A673 (cell line): ENCODE results near the gene SPDYC.
"Not testable (repeated sequence)": the region's sequence is repeated elsewhere in the genome, so short reads cannot be mapped to it uniquely, and the experiment has no call there.

Source experiments
- EZH2 ChIP-seq: fragments of 200-600 bp; sonication (generic); IDR thresholded peaks from 2 replicates; pipeline ENCODE4 v1.6.1; 2017; ENCODE audit warnings: borderline replicate concordance, low read depth, mild to moderate bottlenecking, mixed read lengths, antibody characterized with exemption, low read length; ENCODE audit not compliant: poor library complexity, severe bottlenecking
- TF ChIP-seq, protein P1 (sequence below): fragments of 300-800, 200-600 bp; sonication (generic); conservative IDR thresholded peaks from 2 replicates; pipeline ENCODE4 v1.5.1; 2017; ENCODE audit warnings: low read depth, mild to moderate bottlenecking, antibody characterized with exemption, low read length, moderate library complexity, mixed read lengths

DNA sequence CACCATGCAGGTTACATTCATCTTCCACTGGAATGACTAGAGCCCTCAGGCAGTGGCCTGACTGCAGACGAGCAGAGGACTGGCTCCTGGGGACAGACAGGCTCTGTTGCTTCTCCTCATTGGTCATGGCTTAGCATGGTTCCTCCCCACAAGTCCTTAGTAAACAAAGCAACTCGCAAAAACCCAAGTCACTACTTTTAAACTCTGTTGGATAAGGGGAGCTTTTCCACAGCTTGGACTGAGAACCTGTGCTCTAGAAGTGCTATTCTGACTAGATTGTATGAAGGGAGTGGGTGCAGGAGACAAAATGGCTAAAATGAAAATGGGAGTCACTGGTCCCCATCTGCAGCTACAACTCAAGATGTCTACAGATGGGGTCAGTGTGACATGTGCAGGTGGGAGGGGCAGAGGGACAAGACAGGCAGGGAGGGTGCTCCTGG is 4.6 kb downstream of the SPDYC start:
- TF ChIP-seq EZH2 = not testable (repeated sequence)
- TF ChIP-seq, protein P1, sequence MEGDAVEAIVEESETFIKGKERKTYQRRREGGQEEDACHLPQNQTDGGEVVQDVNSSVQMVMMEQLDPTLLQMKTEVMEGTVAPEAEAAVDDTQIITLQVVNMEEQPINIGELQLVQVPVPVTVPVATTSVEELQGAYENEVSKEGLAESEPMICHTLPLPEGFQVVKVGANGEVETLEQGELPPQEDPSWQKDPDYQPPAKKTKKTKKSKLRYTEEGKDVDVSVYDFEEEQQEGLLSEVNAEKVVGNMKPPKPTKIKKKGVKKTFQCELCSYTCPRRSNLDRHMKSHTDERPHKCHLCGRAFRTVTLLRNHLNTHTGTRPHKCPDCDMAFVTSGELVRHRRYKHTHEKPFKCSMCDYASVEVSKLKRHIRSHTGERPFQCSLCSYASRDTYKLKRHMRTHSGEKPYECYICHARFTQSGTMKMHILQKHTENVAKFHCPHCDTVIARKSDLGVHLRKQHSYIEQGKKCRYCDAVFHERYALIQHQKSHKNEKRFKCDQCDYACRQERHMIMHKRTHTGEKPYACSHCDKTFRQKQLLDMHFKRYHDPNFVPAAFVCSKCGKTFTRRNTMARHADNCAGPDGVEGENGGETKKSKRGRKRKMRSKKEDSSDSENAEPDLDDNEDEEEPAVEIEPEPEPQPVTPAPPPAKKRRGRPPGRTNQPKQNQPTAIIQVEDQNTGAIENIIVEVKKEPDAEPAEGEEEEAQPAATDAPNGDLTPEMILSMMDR = not testable (repeated sequence)
